Bronchus fibroblast of lung (primary cell): ENCODE results near the gene DNAJB7. TPM values are rescaled to one million over a fixed set of nuclear protein-coding genes. Genes with fewer than 3 reads are reported as not detected.

ENCODE experiments used
- total RNA-seq: library from RNA; depleted of rRNA; stranded (reverse); fragments of >200 nt; gene quantifications from 2 replicates; pipeline ENCODE4 v1.2.3, GENCODE V29; 2015

The DNAJB7 gene
- total RNA-seq = not detected in 2 replicates

GRCh38 chr22:40862013-40862412 lies at the start of gene DNAJB7:
Gene DNAJB7 (minus strand): TSS chr22:40862113. CDS start chr22:40861994, 119 bp downstream.

GRCh38 chr22:40856513-40857308 lies 5.2 kb downstream of the DNAJB7 start, which contains the start of the genes ST13 and XPNPEP3:
Gene ST13 (minus strand): TSS chr22:40856639. CDS start chr22:40856540, 99 bp downstream.
Gene XPNPEP3 (plus strand): TSS chr22:40857148. CDS start chr22:40857182, 34 bp downstream.

GRCh38 chr22:40818747-40819598 lies 42.9 kb downstream of the DNAJB7 start, which contains the start of gene SLC25A17:
Gene SLC25A17 (minus strand): TSS chr22:40819346. CDS start chr22:40819248, 98 bp downstream.

Other genes starting within 250 kb of the DNAJB7 start
- gene MRTFA, start 225.4 kb downstream of the DNAJB7 start, total RNA-seq = 30.2 and 46.7 TPM in 2 replicates
- 0.15 TPM in 1 of 2 replicates, not detected in the other for gene MCHR1, start 182.6 kb downstream of the DNAJB7 start, total RNA-seq
- gene SLC25A17, start 42.8 kb downstream of the DNAJB7 start, total RNA-seq = 20.2 and 23.9 TPM in 2 replicates
- gene ST13, start 5.5 kb downstream of the DNAJB7 start, total RNA-seq = 91.4 and 113 TPM in 2 replicates
- gene XPNPEP3, start 5.0 kb downstream of the DNAJB7 start, total RNA-seq = 8.1 and 10.0 TPM in 2 replicates
- gene RBX1, start 89.3 kb upstream of the DNAJB7 start, total RNA-seq = 114 and 122 TPM in 2 replicates
- gene EP300, start 230.5 kb upstream of the DNAJB7 start, total RNA-seq = 18.8 and 28.5 TPM in 2 replicates